ENCODE data around the gene HOXB6. TPM values are rescaled to one million over a fixed set of nuclear protein-coding genes. Genes with fewer than 3 reads are reported as not detected.

HOXB6 gene
- polyA plus RNA-seq, 3 donors: 78.6 to 173 (median 115) TPM

GRCh38 chr17:48615047-48615962, 10.5 kb upstream of the HOXB6 start, which contains the start of gene HOXB8:
Gene HOXB8, minus strand, starts transcription at chr17:48615292. Its CDS starts 588 bp downstream, at chr17:48614704.
- peak in 3 of 11 donors; percentile 58 to 63 (median 58) for DNase-seq (ENCODE audit: extremely low read depth in 1 of 11, low read depth in 9 of 11, low spot score in 4 of 11)

GRCh38 chr17:48613862-48614694, 9.3 kb upstream of the HOXB6 start:
- peak in 1 of 11 donors; percentile 31 for DNase-seq (ENCODE audit: extremely low read depth in 1 of 11, low read depth in 9 of 11, low spot score in 4 of 11)

GRCh38 chr17:48612854-48613691, 8.3 kb upstream of the HOXB6 start:
- peak in 1 of 11 donors; percentile 40 for DNase-seq (ENCODE audit: extremely low read depth in 1 of 11, low read depth in 9 of 11, low spot score in 4 of 11)

- no peak for DNase-seq (ENCODE audit: extremely low read depth in 1 of 11, low read depth in 9 of 11, low spot score in 4 of 11)
Observed at GRCh38 chr17:48612456-48612853, 7.7 kb upstream of the HOXB6 start.

GRCh38 chr17:48611681-48612455, 7.1 kb upstream of the HOXB6 start:
- peak in 4 of 11 donors; percentile 81 to 90 (median 86) for DNase-seq (ENCODE audit: extremely low read depth in 1 of 11, low read depth in 9 of 11, low spot score in 4 of 11)

GRCh38 chr17:48611213-48611612, 6.4 kb upstream of the HOXB6 start:
- no peak for DNase-seq (ENCODE audit: extremely low read depth in 1 of 11, low read depth in 9 of 11, low spot score in 4 of 11)

- peak in 1 of 11 donors; percentile 77 for DNase-seq (ENCODE audit: extremely low read depth in 1 of 11, low read depth in 9 of 11, low spot score in 4 of 11)
Observed at GRCh38 chr17:48610282-48611211, 5.8 kb upstream of the HOXB6 start, which contains the start of gene HOXB7. Gene HOXB7, minus strand, starts transcription at chr17:48611017. Its CDS starts 99 bp downstream, at chr17:48610918.

- DNase-seq (ENCODE audit: extremely low read depth in 1 of 11, low read depth in 9 of 11, low spot score in 4 of 11): no peak
Observed at GRCh38 chr17:48609759-48610281, 5.0 kb upstream of the HOXB6 start.

GRCh38 chr17:48609033-48609432, 4.2 kb upstream of the HOXB6 start:
- no peak for DNase-seq (ENCODE audit: extremely low read depth in 1 of 11, low read depth in 9 of 11, low spot score in 4 of 11)

- DNase-seq (ENCODE audit: extremely low read depth in 1 of 11, low read depth in 9 of 11, low spot score in 4 of 11): no peak
Observed at GRCh38 chr17:48608494-48608834, 3.7 kb upstream of the HOXB6 start.

GRCh38 chr17:48606892-48607614, 2.3 kb upstream of the HOXB6 start:
- DNase-seq (ENCODE audit: extremely low read depth in 1 of 11, low read depth in 9 of 11, low spot score in 4 of 11): no peak

- no peak for DNase-seq (ENCODE audit: extremely low read depth in 1 of 11, low read depth in 9 of 11, low spot score in 4 of 11)
Observed at GRCh38 chr17:48605991-48606891, 1.5 kb upstream of the HOXB6 start.

GRCh38 chr17:48605409-48605919, 678 bp upstream of the HOXB6 start:
- DNase-seq (ENCODE audit: extremely low read depth in 1 of 11, low read depth in 9 of 11, low spot score in 4 of 11): no peak

- DNase-seq (ENCODE audit: extremely low read depth in 1 of 11, low read depth in 9 of 11, low spot score in 4 of 11): no peak
Observed at GRCh38 chr17:48603959-48604769, 622 bp downstream of the HOXB6 start.
